H1 (cell line): Measurements from ENCODE around the gene MGLL. TPM values are rescaled to one million over a fixed set of nuclear protein-coding genes. Genes with fewer than 3 reads are reported as not detected.

Experiments
- CTCF ChIA-PET: fragments of 300-600 bp; sonication (Branson Sonifier 250); formaldehyde crosslinking; loops from one replicate; lab custom pipeline; 2021; ENCODE audit not compliant: partially characterized antibody; lab: Charles Lee
- POLR2A ChIA-PET: fragments of 300-600 bp; sonication (Branson Sonifier 250); formaldehyde crosslinking; loops from one replicate; lab custom pipeline; 2021; ENCODE audit warnings: inconsistent platforms; ENCODE audit not compliant: partially characterized antibody; lab: Charles Lee
- DNase-seq, 2 experiments: peaks; one replicate each; pipeline versions ENCODE4 v3.0.0 to v3.0.0-alpha.2; 2010 to 2022; ENCODE audit warnings: low spot score in 2 of 2, low read depth in 1 of 2, mixed read lengths in 1 of 2
- FAIRE-seq: peaks from 2 replicates; lab custom pipeline; 2011; peaks lifted over from hg19 to GRCh38; lab: Jason Lieb, UNC
- H2AFZ ChIP-seq: 2 replicates; pipeline ENCODE4 v1.8.1; 2012; ENCODE audit warnings: low read length, inconsistent platforms
- H2AK5ac ChIP-seq: 2 replicates; pipeline ENCODE4 v1.6.1; 2013; ENCODE audit warnings: low read depth, low read length
- H2BK120ac ChIP-seq: replicated peaks from 2 replicates; pipeline ENCODE3; 2013; ENCODE audit warnings: low read depth, low read length, inconsistent platforms
- H2BK12ac ChIP-seq: 2 replicates; pipeline ENCODE4 v1.6.1; 2013; ENCODE audit warnings: low read depth, low read length
- H2BK15ac ChIP-seq: 2 replicates; pipeline ENCODE4 v1.6.1; 2013; ENCODE audit warnings: low read length
- H2BK20ac ChIP-seq: 2 replicates; pipeline ENCODE4 v1.6.1; 2013; ENCODE audit warnings: low read length
- H2BK5ac ChIP-seq: 2 replicates; pipeline ENCODE4 v1.6.1; 2013; ENCODE audit warnings: low read depth, low read length
- H3K14ac ChIP-seq: 2 replicates; pipeline ENCODE4 v1.6.1; 2013; ENCODE audit warnings: inconsistent platforms; ENCODE audit not compliant: insufficient read length
- H3K18ac ChIP-seq: 2 replicates; pipeline ENCODE4 v1.6.1; 2013; ENCODE audit warnings: low read length; ENCODE audit errors: extremely low read depth
- H3K23ac ChIP-seq: 2 replicates; pipeline ENCODE4 v1.6.1; 2013; ENCODE audit warnings: inconsistent platforms; ENCODE audit not compliant: insufficient read length
- H3K23me2 ChIP-seq: 2 replicates; pipeline ENCODE4 v1.6.1; 2013; ENCODE audit warnings: low read depth, low read length
- H3K27ac ChIP-seq: 2 replicates; pipeline ENCODE4 v1.6.1; 2011; ENCODE audit warnings: low read depth, low read length, inconsistent platforms
- H3K27me3 ChIP-seq, 4 experiments: replicated peaks in 1 of 4; 1 replicate in 1 of 4; 2 replicates in 3 of 4; pipeline versions ENCODE4 v1.6.1 to v1.8.1; 2011 to 2013; ENCODE audit warnings: low read length in 3 of 4, mild to moderate bottlenecking in 3 of 4, inconsistent platforms in 2 of 4, mixed read lengths in 2 of 4, moderate library complexity in 1 of 4; ENCODE audit not compliant: control insufficient read depth in 3 of 4, insufficient read depth in 3 of 4; ENCODE audit errors: extremely low read depth in 1 of 4
- H3K36me3 ChIP-seq, 4 experiments: 2 replicates each; pipeline versions ENCODE4 v1.6.1 to v1.8.1; 2011 to 2013; ENCODE audit warnings: mild to moderate bottlenecking in 4 of 4, low read length in 3 of 4, moderate library complexity in 2 of 4, control low read depth in 1 of 4, inconsistent platforms in 1 of 4; ENCODE audit not compliant: insufficient read depth in 4 of 4, control insufficient read depth in 2 of 4
- H3K4ac ChIP-seq: replicated peaks from 2 replicates; pipeline ENCODE3; 2013; ENCODE audit warnings: low read length, low read depth, mixed read lengths, inconsistent platforms; ENCODE audit not compliant: insufficient read length
- H3K4me1 ChIP-seq, 4 experiments: replicated peaks in 1 of 4; 1 replicate in 1 of 4; 2 replicates in 3 of 4; pipeline versions ENCODE4 v1.6.1 to v1.8.1; 2011 to 2013; ENCODE audit warnings: low read length in 3 of 4, inconsistent platforms in 2 of 4, mixed read lengths in 1 of 4; ENCODE audit not compliant: insufficient read depth in 4 of 4, control insufficient read depth in 3 of 4
- H3K4me2 ChIP-seq, 2 experiments: 2 replicates each; pipeline versions ENCODE4 v1.6.1 to v1.8.1; 2011 to 2013; ENCODE audit warnings: low read depth in 2 of 2, low read length in 2 of 2, control low read depth in 1 of 2, inconsistent platforms in 1 of 2, mild to moderate bottlenecking in 1 of 2; ENCODE audit not compliant: insufficient read depth in 1 of 2
- H3K4me3 ChIP-seq, 4 experiments: fragments of 200-600, 300-600 bp in 1 of 4; sonication (generic), shearing (Covaris generic), sonication (Bioruptor Twin) in 1 of 4; 2 replicates each; pipeline versions ENCODE4 v1.5.1 to v1.8.1; 2011 to 2016; ENCODE audit warnings: low read length in 4 of 4, low read depth in 3 of 4, control low read depth in 2 of 4, inconsistent platforms in 2 of 4, mild to moderate bottlenecking in 2 of 4, mixed read lengths in 1 of 4, moderate library complexity in 1 of 4; ENCODE audit not compliant: insufficient read depth in 2 of 4; ENCODE audit errors: extremely low read depth in 1 of 4
- H3K56ac ChIP-seq: replicated peaks from 2 replicates; pipeline ENCODE3; 2013; ENCODE audit warnings: low read depth, mild to moderate bottlenecking, mixed read lengths, low read length, inconsistent platforms; ENCODE audit not compliant: insufficient read length
- H3K79me1 ChIP-seq: 2 replicates; pipeline ENCODE4 v1.6.1; 2013; ENCODE audit warnings: low read depth, low read length, control low read depth
- H3K79me2 ChIP-seq, 2 experiments: 2 replicates each; pipeline versions ENCODE4 v1.6.1 to v1.8.1; 2012 to 2013; ENCODE audit warnings: low read length in 2 of 2, mild to moderate bottlenecking in 2 of 2, inconsistent platforms in 1 of 2; ENCODE audit not compliant: insufficient read depth in 2 of 2, control insufficient read depth in 1 of 2
- H3K9ac ChIP-seq, 4 experiments: replicated peaks in 1 of 4; 1 replicate in 1 of 4; 2 replicates in 3 of 4; pipeline versions ENCODE4 v1.6.1 to v1.8.1; 2011 to 2013; ENCODE audit warnings: low read depth in 3 of 4, low read length in 3 of 4, control low read depth in 2 of 4, mild to moderate bottlenecking in 2 of 4, moderate library complexity in 2 of 4, inconsistent platforms in 1 of 4; ENCODE audit errors: extremely low read depth in 1 of 4
- H3K9me3 ChIP-seq, 2 experiments: 2 replicates each; pipeline versions ENCODE4 v1.6.1 to v1.8.1; 2012 to 2013; ENCODE audit warnings: mild to moderate bottlenecking in 2 of 2, moderate library complexity in 2 of 2, control low read depth in 1 of 2, inconsistent platforms in 1 of 2, low read depth in 1 of 2, low read length in 1 of 2, mixed read lengths in 1 of 2; ENCODE audit not compliant: insufficient read depth in 2 of 2
- H4K20me1 ChIP-seq, 2 experiments: replicated peaks in 1 of 2; 2 replicates each; pipeline versions ENCODE3 to v1.8.1; 2011 to 2013; ENCODE audit warnings: inconsistent platforms in 2 of 2, low read length in 2 of 2, mild to moderate bottlenecking in 1 of 2; ENCODE audit not compliant: insufficient read depth in 2 of 2, control insufficient read depth in 1 of 2
- H4K5ac ChIP-seq: 2 replicates; pipeline ENCODE4 v1.6.1; 2013; ENCODE audit warnings: low read length, low read depth, mixed read lengths, inconsistent platforms; ENCODE audit not compliant: insufficient read length
- H4K8ac ChIP-seq: 2 replicates; pipeline ENCODE4 v1.8.0; 2013; ENCODE audit warnings: mild to moderate bottlenecking, moderate library complexity, low read length, inconsistent platforms; ENCODE audit not compliant: insufficient read depth; ENCODE audit errors: extremely low read depth
- H4K91ac ChIP-seq: replicated peaks from 2 replicates; pipeline ENCODE3; 2013; ENCODE audit warnings: low read length, mixed read lengths, inconsistent platforms; ENCODE audit not compliant: insufficient read length
- ATF2 ChIP-seq: IDR thresholded peaks from 2 replicates; pipeline ENCODE4 v1.6.1; 2012; ENCODE audit warnings: low read length, inconsistent platforms
- CTBP2 ChIP-seq: IDR thresholded peaks from 2 replicates; pipeline ENCODE4 v1.7.0; 2011; ENCODE audit warnings: borderline replicate concordance, mild to moderate bottlenecking, moderate library complexity, mixed read lengths, low read length; ENCODE audit not compliant: insufficient read depth, insufficient read length
- POU5F1 ChIP-seq: IDR thresholded peaks from 2 replicates; pipeline ENCODE4 v1.6.1; 2011; ENCODE audit warnings: low read depth, mild to moderate bottlenecking, low read length, moderate library complexity
- RAD21 ChIP-seq, 2 experiments: IDR thresholded peaks in 1 of 2; conservative IDR thresholded peaks in 1 of 2; 2 replicates each; pipeline ENCODE4 v1.6.1; 2011; ENCODE audit warnings: low read depth in 2 of 2, low read length in 2 of 2, improper control_type of control experiment in 1 of 2, inconsistent platforms in 1 of 2, mild to moderate bottlenecking in 1 of 2, moderate library complexity in 1 of 2
- RXRA ChIP-seq: IDR thresholded peaks from 2 replicates; pipeline ENCODE4 v1.6.1; 2011; ENCODE audit warnings: low read depth, mild to moderate bottlenecking, low read length, moderate library complexity; ENCODE audit not compliant: insufficient read depth
- WGBS, 2 experiments: shearing (Covaris generic) in 1 of 2; methylation state at CpG; one replicate each; pipeline versions ENCODE4 v1.1.6 to v1.1.7; 2013 to 2015; ENCODE audit warnings: low lambda C conversion rate in 2 of 2, mixed read lengths in 2 of 2, inconsistent platforms in 1 of 2, low coverage in 1 of 2, missing lambda C conversion rate in 1 of 2; ENCODE audit not compliant: insufficient replicate concordance in 2 of 2, insufficient coverage in 1 of 2, insufficient read length in 1 of 2; ENCODE audit errors: extremely low coverage in 1 of 2, missing lambda C conversion rate in 1 of 2; 5-methylcytosine and 5-hydroxymethylcytosine counted together
- polyA plus RNA-seq, 7 experiments: library from polyadenylated mRNA; depleted of rRNA in 3 of 7; stranded (reverse) in 5 of 7; unstranded in 2 of 7; fragments of >200 nt in 5 of 7; fragments of 200-250 nt in 2 of 7; gene quantifications; 1 replicate in 5 of 7; 2 replicates in 1 of 7; 4 replicates in 1 of 7; pipeline versions ENCODE4 v1.2.1 to v1.2.3, GENCODE V29; 2011 to 2013; ENCODE audit warnings: missing spikeins in 2 of 7, mixed read lengths in 2 of 7
- total RNA-seq: library from RNA; stranded (reverse); fragmentation: NEBNext Ultra II Directional; extraction: Animal tissue kit (Norgen Biotek cat#: 25700); gene quantifications from 2 replicates; pipeline ENCODE4 v1.2.1, GENCODE V29; 2021

Gene MGLL
- total and polyA plus RNA-seq, 2 of the 8 experiments (the other 6 are each of a cell fraction or from before 2014, with no cell fraction given): 0.05 to 0.34 TPM

- Histone ChIP-seq H3K36me3 (no peaks in the 10 kb centered on the region; a peak in 1 of 8 replicates), H4K8ac (no peak overlapping the region)
- POLR2A ChIA-PET: no interaction called here
- TF ChIP-seq POU5F1 (no peak), ATF2 (no peak), RXRA (no peak), CTBP2 (no peak), RAD21 (IDR thresholded peaks at IDR 0.05 in 1 of 2, conservative IDR thresholded peaks at IDR 0.05 in 1 of 2; ENCODE audit: low read depth in 2 of 2, low read length in 2 of 2) (no peak)
Observed at GRCh38 chr3:127726894-127727293, 95.4 kb downstream of the MGLL start.

More at GRCh38 chr3:127726894-127727293, 95.4 kb downstream of the MGLL start:
- no peaks in the 10 kb centered on the region for H3K79me1 ChIP-seq
- WGBS, 2 experiments: 79% methylated on average over 3 of the region's 3 CpGs; no CpG with 5 or more reads in 1 of the 2 experiments
- H2BK12ac ChIP-seq: no peak overlapping the region
- no peak overlapping the region for H3K9ac ChIP-seq
- no peak overlapping the region for H2BK120ac ChIP-seq
- no peaks in the 10 kb centered on the region for H4K20me1 ChIP-seq
- H2BK20ac ChIP-seq: no peak overlapping the region
- no peak overlapping the region for H3K23ac ChIP-seq
- H3K4me1 ChIP-seq: peaks cover 0 to 22% (median 6%) of the 10 kb centered on the region in 4 experiments; a peak in 5 of 7 replicates
- no peak overlapping the region for H3K27ac ChIP-seq
- H3K14ac ChIP-seq: no peak overlapping the region
- H3K4me3 ChIP-seq: no peak overlapping the region
- no peak overlapping the region for H3K4me2 ChIP-seq
- H4K5ac ChIP-seq: no peak overlapping the region
- H2BK15ac ChIP-seq: no peak overlapping the region
- no peaks in the 10 kb centered on the region; the same call in 1 of the 2 replicates for H3K23me2 ChIP-seq
- H3K56ac ChIP-seq: no peak overlapping the region
- no peak overlapping the region for H2AFZ ChIP-seq
- H2AK5ac ChIP-seq: no peak overlapping the region
- CTCF ChIA-PET: interaction anchor here (0.6 kb wide), 1 partner anchor 106 kb away, joined by 3 read pairs; no protein-coding TSS in a partner anchor
- H3K18ac ChIP-seq: no peak overlapping the region
- FAIRE-seq: no peak
- no peak overlapping the region for H4K91ac ChIP-seq
- no peaks in the 10 kb centered on the region for H3K79me2 ChIP-seq
- no peak overlapping the region for H2BK5ac ChIP-seq
- no peak overlapping the region for H3K4ac ChIP-seq
- DNase-seq: no peak
- no peaks in the 10 kb centered on the region; a peak in 1 of 7 replicates for H3K27me3 ChIP-seq
- no peaks in the 10 kb centered on the region for H3K9me3 ChIP-seq
